ENCODE measurements around the gene DPP6. TPM values are rescaled to one million over a fixed set of nuclear protein-coding genes. Genes with fewer than 3 reads are reported as not detected.

DPP6 gene
- total RNA-seq, 2 donors from 2014 or later = not detected

DNA sequence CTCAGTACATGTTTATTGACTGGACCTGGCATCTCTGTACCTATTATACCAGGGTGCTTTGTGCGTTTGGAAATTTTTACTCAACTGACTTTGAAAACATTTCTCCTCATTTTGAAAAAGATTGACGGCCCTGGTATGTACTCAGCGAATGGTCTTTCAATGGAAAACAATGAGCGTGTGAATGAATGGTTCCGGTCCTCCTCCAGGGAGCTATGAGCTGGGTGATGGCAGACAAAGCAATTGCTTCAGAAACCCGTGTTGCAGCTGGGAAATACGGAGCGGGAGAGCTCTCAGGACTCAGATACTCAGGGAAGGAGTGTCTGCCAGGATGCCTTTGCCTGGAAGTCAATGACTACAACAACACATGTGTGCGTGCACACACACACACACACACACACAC lies 824.8 kb downstream of the DPP6 start:
- no peaks in the 10 kb centered on the region for H3K36me3 Mint-ChIP-seq (ENCODE audit: insufficient read depth in 2 of 2)
- H3K9me3 Mint-ChIP-seq = peaks cover 0 to 2% of the 10 kb centered on the region in 2 donors
- no peaks in the 10 kb centered on the region for H3K4me1 Mint-ChIP-seq (ENCODE audit: low read depth)
- no peak overlapping the region for H3K4me3 Mint-ChIP-seq
- H3K27ac Mint-ChIP-seq = no peak overlapping the region
- no peaks in the 10 kb centered on the region for H3K27me3 Mint-ChIP-seq (ENCODE audit: low read depth)
- no peak for DNase-seq
- no peak for ATAC-seq (replicated peaks in 1 of 2)

DNA sequence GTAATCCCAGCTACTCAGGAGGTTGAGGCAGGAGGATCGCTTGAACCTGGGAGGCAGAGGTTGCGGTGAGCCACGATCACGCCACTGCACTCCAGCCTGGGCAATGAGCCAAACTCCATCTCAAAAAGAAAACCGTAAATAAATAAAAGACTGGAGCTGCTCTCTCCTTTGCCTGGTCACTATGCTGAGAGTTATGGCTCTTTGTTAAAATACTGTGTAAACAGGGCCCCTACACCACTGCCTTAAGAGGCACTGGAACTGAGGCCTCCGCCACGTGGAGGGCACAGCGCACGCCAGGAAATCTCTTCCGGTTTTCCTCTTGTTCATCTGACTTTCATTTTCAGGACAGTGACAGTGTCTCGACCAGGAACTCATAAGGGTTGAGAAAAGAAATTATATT lies 827.4 kb downstream of the DPP6 start:
- DNase-seq = no peak
- Mint-ChIP-seq H3K27ac (no peak overlapping the region), H3K36me3 (ENCODE audit: insufficient read depth in 2 of 2) (no peaks in the 10 kb centered on the region), H3K4me3 (no peak overlapping the region), H3K27me3 (ENCODE audit: low read depth) (no peaks in the 10 kb centered on the region), H3K9me3 (no peaks in the 10 kb centered on the region), H3K4me1 (ENCODE audit: low read depth) (no peaks in the 10 kb centered on the region)
- ATAC-seq (replicated peaks in 1 of 2) = no peak

DNA sequence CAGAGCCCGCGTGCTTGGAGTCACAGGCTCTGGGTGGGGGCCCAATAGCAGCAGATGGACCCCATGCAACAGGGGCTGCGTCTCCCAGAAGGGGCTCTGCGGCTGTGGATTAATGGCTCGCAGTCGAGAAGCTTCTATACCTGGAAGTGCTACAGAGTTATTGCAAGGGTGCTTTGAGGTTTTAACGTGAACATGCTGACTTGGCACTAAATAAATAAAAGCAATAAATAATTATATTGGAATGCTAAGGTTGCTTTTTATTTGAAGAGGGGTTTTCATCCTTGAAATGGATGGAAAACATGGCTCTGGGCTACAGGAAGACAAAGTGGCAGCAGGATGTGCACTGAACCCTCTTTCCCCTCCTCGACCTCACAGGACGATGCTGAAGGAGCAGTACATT lies 828.3 kb downstream of the DPP6 start:
- ATAC-seq (replicated peaks in 1 of 2) (no peak), DNase-seq (no peak)
- Mint-ChIP-seq H3K27ac (no peak overlapping the region), H3K4me1 (ENCODE audit: low read depth) (no peaks in the 10 kb centered on the region), H3K4me3 (no peak overlapping the region), H3K36me3 (ENCODE audit: insufficient read depth in 2 of 2) (no peaks in the 10 kb centered on the region), H3K9me3 (no peaks in the 10 kb centered on the region), H3K27me3 (ENCODE audit: low read depth) (no peaks in the 10 kb centered on the region)

DNA sequence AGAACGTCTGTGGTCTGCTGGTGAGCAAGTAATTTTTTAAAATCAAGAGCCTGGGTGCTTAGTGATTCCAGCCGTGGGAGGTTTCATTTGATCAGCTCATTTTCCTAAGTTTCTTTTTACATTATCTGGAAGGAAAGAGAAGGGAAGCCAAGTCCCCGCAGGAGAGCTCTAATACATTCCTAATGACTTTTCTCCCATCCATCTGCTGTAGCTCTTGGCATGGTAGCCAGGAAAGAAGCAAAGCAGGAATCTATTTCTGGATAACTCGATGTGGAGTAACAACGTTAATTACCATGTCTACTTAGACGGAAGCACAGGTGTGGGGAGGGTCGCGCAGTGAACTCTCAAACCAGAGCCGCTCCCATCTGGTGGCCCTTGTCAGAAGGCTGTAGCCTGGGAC lies 828.8 kb downstream of the DPP6 start:
- Mint-ChIP-seq H3K27ac (no peak overlapping the region), H3K27me3 (ENCODE audit: low read depth) (no peaks in the 10 kb centered on the region), H3K9me3 (no peaks in the 10 kb centered on the region), H3K4me1 (ENCODE audit: low read depth) (no peaks in the 10 kb centered on the region), H3K36me3 (ENCODE audit: insufficient read depth in 2 of 2) (no peaks in the 10 kb centered on the region), H3K4me3 (no peak overlapping the region)
- ATAC-seq (replicated peaks in 1 of 2) (no peak), DNase-seq (no peak)

DNA sequence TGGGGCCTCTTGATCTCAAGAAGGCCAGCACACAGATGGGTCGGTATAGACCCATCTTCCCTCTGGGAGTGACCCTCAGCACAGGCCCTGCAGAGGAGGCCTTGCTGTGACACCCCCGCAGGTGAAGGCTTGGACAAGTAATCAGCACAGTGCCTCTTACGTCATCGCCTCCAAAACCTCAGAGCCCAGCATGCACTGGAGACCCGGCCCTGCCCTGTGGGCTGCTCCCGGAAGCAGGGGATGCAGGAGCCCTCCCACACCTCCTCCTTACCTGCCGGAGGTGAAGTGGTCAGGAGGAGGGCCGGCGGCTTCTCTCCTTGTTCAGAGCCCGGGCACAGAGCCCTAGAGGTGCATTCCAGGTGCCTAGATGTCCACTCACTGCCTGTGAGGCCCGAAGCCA lies 829.3 kb downstream of the DPP6 start:
- H3K36me3 Mint-ChIP-seq (ENCODE audit: insufficient read depth in 2 of 2) = no peaks in the 10 kb centered on the region
- no peak overlapping the region for H3K27ac Mint-ChIP-seq
- H3K9me3 Mint-ChIP-seq = no peaks in the 10 kb centered on the region
- no peak overlapping the region for H3K4me3 Mint-ChIP-seq
- ATAC-seq (replicated peaks in 1 of 2) = no peak
- H3K27me3 Mint-ChIP-seq (ENCODE audit: low read depth) = no peaks in the 10 kb centered on the region
- no peak for DNase-seq
- H3K4me1 Mint-ChIP-seq (ENCODE audit: low read depth) = no peaks in the 10 kb centered on the region

DNA sequence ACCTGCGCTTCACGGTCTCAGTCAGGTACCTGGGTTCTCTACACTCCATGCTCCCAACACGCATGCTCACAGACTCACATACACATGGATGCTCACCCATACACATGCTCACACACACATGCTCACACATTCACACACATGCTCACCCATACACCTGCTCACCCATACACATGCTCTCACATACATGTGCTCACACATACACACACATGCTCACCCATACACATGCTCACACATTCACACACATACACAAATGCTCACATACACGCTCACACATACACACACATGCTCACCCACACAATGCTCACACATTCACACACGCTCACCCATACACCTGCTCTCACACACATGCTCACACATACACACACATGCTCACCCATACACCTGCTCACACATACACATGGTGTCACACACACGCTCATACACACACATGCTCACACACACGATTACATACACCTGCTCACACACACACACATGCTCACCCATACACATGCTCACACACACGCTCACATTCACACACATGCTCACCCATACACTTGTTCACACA lies 830.8 kb downstream of the DPP6 start:
- ATAC-seq (replicated peaks in 1 of 2) = no peak
- no peak for DNase-seq
- Mint-ChIP-seq H3K36me3 (ENCODE audit: insufficient read depth in 2 of 2) (no peaks in the 10 kb centered on the region), H3K27me3 (ENCODE audit: low read depth) (no peaks in the 10 kb centered on the region), H3K27ac (no peak overlapping the region), H3K4me1 (ENCODE audit: low read depth) (no peaks in the 10 kb centered on the region), H3K9me3 (no peaks in the 10 kb centered on the region), H3K4me3 (no peak overlapping the region)

DNA sequence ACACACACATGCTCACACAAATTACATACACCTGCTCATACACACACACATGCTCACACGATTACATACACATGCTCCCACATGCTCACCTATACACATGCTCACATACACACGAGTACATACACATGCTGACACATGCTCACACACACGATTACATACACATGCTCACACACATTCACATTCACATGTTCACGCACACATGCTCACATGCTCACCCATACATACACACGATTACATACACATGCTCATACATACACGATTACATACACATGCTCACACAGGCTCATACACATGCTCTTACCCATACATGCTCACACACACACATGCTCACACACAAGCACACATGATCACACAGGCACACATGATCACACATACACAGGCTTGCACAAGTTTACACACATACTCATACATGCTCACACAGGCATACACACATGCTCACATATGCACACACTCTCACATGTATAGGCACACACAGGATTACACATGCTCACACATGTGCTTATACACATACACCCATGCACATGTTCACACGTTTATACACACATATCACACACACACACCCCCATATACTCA lies 832.2 kb downstream of the DPP6 start:
- no peak overlapping the region for H3K27ac Mint-ChIP-seq

DNA sequence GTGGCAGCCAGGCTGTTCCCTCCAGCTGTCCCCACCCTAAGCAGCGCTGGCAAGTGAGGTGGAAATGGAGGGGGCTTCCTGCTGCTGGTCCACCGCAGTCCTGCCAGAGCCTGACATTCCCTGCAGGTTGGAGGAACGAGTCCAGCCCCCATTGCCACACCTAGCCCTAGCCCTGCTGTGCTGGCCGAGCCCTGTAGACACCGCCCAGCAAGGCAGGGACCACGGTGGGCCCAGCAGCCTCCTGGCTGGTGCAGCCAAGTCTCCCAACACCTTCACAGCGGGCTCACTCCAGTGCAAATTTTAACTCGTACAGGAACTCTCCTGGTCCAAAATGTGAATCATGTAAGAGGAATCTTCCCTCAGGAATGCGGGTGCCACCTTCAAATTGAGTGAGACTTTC lies 834.4 kb downstream of the DPP6 start:
- DNase-seq (no peak), ATAC-seq (replicated peaks in 1 of 2) (no peak)
- Mint-ChIP-seq H3K27me3 (ENCODE audit: low read depth) (peaks cover 6% of the 10 kb centered on the region), H3K4me1 (ENCODE audit: low read depth) (no peaks in the 10 kb centered on the region), H3K27ac (no peak overlapping the region), H3K36me3 (ENCODE audit: insufficient read depth in 2 of 2) (no peaks in the 10 kb centered on the region), H3K9me3 (peaks cover 2 to 4% of the 10 kb centered on the region in 2 donors), H3K4me3 (no peak overlapping the region)

More for the DNA sequence above, 832.2 kb downstream of the DPP6 start:
- Mint-ChIP-seq H3K4me1 (ENCODE audit: low read depth) (no peaks in the 10 kb centered on the region), H3K36me3 (ENCODE audit: insufficient read depth in 2 of 2) (no peaks in the 10 kb centered on the region), H3K9me3 (peaks cover 2 to 4% of the 10 kb centered on the region in 2 donors), H3K27me3 (ENCODE audit: low read depth) (no peaks in the 10 kb centered on the region), H3K4me3 (no peak overlapping the region)
- no peak for DNase-seq
- no peak for ATAC-seq (replicated peaks in 1 of 2)

DNA sequence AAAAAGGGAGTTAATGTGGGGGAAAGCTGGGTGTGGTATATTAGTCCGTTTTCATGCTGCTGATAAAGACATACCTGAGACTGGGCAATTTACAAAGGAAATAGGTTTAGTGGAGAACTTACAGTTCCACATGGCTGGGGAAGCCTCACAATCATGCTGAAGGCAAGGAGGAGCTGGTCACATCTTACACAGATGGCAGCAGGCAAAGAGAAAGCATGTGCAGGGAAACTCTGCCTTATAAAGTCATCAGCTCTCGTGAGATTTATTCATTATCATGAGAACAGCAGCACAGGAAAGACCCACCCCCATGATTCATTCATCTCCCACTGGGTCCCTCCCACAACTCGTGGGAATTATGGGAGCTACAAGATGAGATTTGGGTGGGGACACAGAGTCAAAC lies 836.5 kb downstream of the DPP6 start:
- H3K4me1 Mint-ChIP-seq (ENCODE audit: low read depth) = no peaks in the 10 kb centered on the region
- ATAC-seq (replicated peaks in 1 of 2) (no peak), DNase-seq (no peak)
- no peaks in the 10 kb centered on the region for H3K36me3 Mint-ChIP-seq (ENCODE audit: insufficient read depth in 2 of 2)
- H3K4me3 Mint-ChIP-seq = no peak overlapping the region
- H3K27me3 Mint-ChIP-seq (ENCODE audit: low read depth) = peaks cover 6% of the 10 kb centered on the region
- no peak overlapping the region for H3K27ac Mint-ChIP-seq
- H3K9me3 Mint-ChIP-seq = peaks cover 2 to 4% of the 10 kb centered on the region in 2 donors

DNA sequence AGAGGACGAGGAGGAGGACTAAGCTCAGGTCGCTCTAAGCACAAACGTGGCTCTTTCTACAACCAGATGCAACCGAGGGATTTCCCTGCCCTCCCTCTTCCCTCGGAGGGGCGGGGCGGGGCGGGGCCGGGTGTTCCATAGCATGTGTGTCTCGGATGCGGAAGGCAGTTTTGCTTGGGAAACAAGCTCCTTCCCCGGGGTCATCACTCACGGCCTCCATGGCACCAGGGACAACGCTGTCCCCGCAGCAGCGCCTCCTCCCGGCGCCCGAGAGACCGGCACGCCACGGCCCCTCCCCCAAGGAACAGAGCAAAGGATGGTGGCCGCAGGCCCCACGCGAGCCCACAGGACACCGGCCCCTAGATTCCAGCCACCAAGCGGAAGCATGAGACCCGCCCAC lies 840.3 kb downstream of the DPP6 start:
- Mint-ChIP-seq H3K9me3 (peaks cover 2 to 4% of the 10 kb centered on the region in 2 donors), H3K27ac (no peak overlapping the region), H3K4me1 (ENCODE audit: low read depth) (no peaks in the 10 kb centered on the region), H3K36me3 (ENCODE audit: insufficient read depth in 2 of 2) (no peaks in the 10 kb centered on the region), H3K4me3 (no peak overlapping the region), H3K27me3 (ENCODE audit: low read depth) (peaks cover 6% of the 10 kb centered on the region)
- DNase-seq (no peak), ATAC-seq (replicated peaks in 1 of 2) (no peak)

DNA sequence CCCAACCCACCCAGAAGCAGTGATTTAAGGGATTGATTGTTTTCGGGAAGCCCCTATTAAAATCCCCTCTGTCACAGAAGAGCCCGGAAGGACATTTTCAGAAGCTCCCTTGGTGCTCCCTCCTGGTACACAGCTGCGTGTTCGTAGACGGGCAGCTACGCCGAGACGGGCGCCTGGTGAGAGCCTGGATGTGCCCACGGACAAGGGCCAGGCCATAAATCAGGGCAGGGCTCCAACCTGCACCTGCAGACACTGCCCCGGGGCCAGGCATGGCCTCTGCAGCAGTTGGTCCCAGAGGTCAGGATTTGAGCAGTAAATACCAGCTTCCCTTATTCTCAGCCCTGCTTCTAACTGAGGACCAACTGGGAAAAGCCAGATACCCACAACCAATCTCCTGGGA lies 843.9 kb downstream of the DPP6 start:
- Mint-ChIP-seq H3K9me3 (no peaks in the 10 kb centered on the region), H3K27me3 (ENCODE audit: low read depth) (no peaks in the 10 kb centered on the region), H3K36me3 (ENCODE audit: insufficient read depth in 2 of 2) (no peaks in the 10 kb centered on the region), H3K4me1 (ENCODE audit: low read depth) (no peaks in the 10 kb centered on the region), H3K27ac (no peak overlapping the region), H3K4me3 (no peak overlapping the region)
- DNase-seq (no peak), ATAC-seq (replicated peaks in 1 of 2) (no peak)

DNA sequence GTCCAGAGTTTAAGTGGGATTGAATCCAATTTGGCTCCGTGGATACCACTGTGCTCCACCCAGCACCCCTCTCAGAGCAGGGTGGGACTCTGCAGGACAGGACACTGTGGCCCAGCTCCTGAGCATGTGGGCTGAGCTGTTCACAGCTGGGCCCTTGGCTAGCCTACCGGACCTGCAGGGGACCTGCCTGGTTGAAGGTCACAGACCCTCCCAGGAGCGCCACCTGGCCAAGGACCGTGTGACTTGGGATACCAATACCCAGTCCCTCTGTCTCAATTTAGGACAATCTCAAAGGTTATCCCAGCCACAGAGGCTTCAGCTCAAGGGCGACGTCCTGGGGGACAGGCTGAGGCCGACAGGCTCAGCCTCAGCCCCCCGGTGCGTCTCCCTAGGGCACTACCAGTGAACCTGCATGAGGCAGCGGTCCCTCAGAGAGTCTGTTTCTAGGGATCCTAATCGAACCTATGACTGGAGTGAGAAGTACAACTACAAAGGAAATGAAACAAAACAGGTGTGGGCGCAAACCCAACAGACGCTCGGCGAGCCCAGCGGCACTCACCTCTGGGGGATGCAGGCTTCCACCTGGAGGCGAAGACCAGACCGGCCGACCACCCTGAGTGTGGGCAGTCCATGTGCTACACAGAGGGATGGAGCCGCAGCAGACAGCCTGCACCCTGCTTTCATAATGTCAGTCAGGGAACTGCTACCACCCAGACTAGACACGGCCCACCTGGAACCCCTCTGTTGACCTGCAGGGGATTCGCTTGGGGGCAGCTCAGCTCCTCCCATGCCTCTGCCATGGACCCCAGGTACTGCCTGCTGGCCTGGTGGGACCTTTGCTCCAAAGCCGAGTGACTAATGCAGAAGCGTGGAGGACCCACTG lies 847.0 kb downstream of the DPP6 start:
- ATAC-seq (replicated peaks in 1 of 2) = no peak

DNA sequence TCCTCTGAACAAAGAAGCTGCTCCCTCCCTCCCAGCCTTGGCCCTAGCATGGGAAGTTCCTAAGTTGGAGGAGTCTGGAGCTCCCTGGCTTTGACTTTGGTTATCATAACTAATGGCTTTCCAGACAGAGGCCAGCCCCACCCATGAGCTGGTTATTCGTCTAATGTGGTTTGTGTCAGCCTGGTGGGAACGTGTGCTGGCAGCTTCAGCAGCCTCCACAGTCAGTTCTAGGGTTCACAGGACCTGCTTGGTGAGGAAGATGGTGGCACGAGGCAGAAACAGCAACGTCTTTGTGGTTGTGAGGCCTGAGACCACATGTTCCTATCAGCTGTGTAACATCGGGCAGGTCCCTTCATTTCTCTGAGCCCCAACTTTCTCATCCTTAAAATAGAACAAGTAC lies 847.7 kb downstream of the DPP6 start:
- H3K27me3 Mint-ChIP-seq (ENCODE audit: low read depth) = no peaks in the 10 kb centered on the region
- H3K9me3 Mint-ChIP-seq = no peaks in the 10 kb centered on the region
- H3K4me3 Mint-ChIP-seq = no peak overlapping the region
- H3K36me3 Mint-ChIP-seq (ENCODE audit: insufficient read depth in 2 of 2) = no peaks in the 10 kb centered on the region
- H3K4me1 Mint-ChIP-seq (ENCODE audit: low read depth) = no peaks in the 10 kb centered on the region
- ATAC-seq (replicated peaks in 1 of 2) = no peak
- no peak for DNase-seq
- H3K27ac Mint-ChIP-seq = no peak overlapping the region

More for the DNA sequence above, 847.0 kb downstream of the DPP6 start:
- DNase-seq = no peak
- H3K27me3 Mint-ChIP-seq (ENCODE audit: low read depth) = no peaks in the 10 kb centered on the region
- H3K4me3 Mint-ChIP-seq = no peak overlapping the region
- no peaks in the 10 kb centered on the region for H3K9me3 Mint-ChIP-seq
- H3K36me3 Mint-ChIP-seq (ENCODE audit: insufficient read depth in 2 of 2) = no peaks in the 10 kb centered on the region
- no peaks in the 10 kb centered on the region for H3K4me1 Mint-ChIP-seq (ENCODE audit: low read depth)
- H3K27ac Mint-ChIP-seq = no peak overlapping the region
